Stimulated activated CD8-positive, alpha-beta memory T cell treated with anti-CD3 and anti-CD28 coated beads, Interleukin-4, amount 100 ng/mL, for 48 hours (primary cell): ENCODE results near the gene ANKRD31.

Experiments used
- DNase-seq: peaks from one replicate; pipeline ENCODE4 v3.0.0-alpha.2; 2020

Gene ANKRD31

GRCh38 chr5:75057561-75057960 lies 179.1 kb downstream of the ANKRD31 start:
- no peak for DNase-seq

- no peak for DNase-seq
Observed at GRCh38 chr5:75055727-75056144, 180.9 kb downstream of the ANKRD31 start.

GRCh38 chr5:75054134-75054930 lies 182.3 kb downstream of the ANKRD31 start:
- DNase-seq = no peak

GRCh38 chr5:75053304-75054133 lies 183.2 kb downstream of the ANKRD31 start:
- peak; percentile 71 for DNase-seq

- no peak for DNase-seq
Observed at GRCh38 chr5:75053054-75053303, 183.7 kb downstream of the ANKRD31 start.

GRCh38 chr5:75052192-75053053 lies 184.3 kb downstream of the ANKRD31 start, which contains the start of gene GCNT4:
Gene GCNT4, minus strand, starts transcription at chr5:75052558. Its CDS starts 22,521 bp downstream, at chr5:75030037.
- peak; percentile 61 for DNase-seq

GRCh38 chr5:75051217-75051751 lies 185.4 kb downstream of the ANKRD31 start:
- peak; percentile 45 for DNase-seq

GRCh38 chr5:75050415-75050814 lies 186.3 kb downstream of the ANKRD31 start:
- peak; percentile 44 for DNase-seq

- DNase-seq = peak; percentile 77
Observed at GRCh38 chr5:75049456-75050351, 187.0 kb downstream of the ANKRD31 start.

GRCh38 chr5:75048457-75048953 lies 188.2 kb downstream of the ANKRD31 start:
- DNase-seq = no peak

- DNase-seq = no peak
Observed at GRCh38 chr5:75047356-75047755, 189.3 kb downstream of the ANKRD31 start.

GRCh38 chr5:75046366-75047142 lies 190.1 kb downstream of the ANKRD31 start:
- no peak for DNase-seq

- DNase-seq = no peak
Observed at GRCh38 chr5:75045071-75045470, 191.6 kb downstream of the ANKRD31 start.

GRCh38 chr5:75044406-75044805 lies 192.3 kb downstream of the ANKRD31 start:
- DNase-seq = no peak

GRCh38 chr5:75043633-75044264 lies 192.9 kb downstream of the ANKRD31 start:
- DNase-seq = no peak

- DNase-seq = no peak
Observed at GRCh38 chr5:75042522-75042921, 194.2 kb downstream of the ANKRD31 start.

GRCh38 chr5:75040973-75041372 lies 195.7 kb downstream of the ANKRD31 start:
- no peak for DNase-seq

- DNase-seq = peak; percentile 52
Observed at GRCh38 chr5:75037106-75037505, 199.6 kb downstream of the ANKRD31 start.

- DNase-seq = peak; percentile 55
Observed at GRCh38 chr5:75034137-75034739, 202.4 kb downstream of the ANKRD31 start.

GRCh38 chr5:75031366-75031765 lies 205.3 kb downstream of the ANKRD31 start:
- no peak for DNase-seq
